ENCODE measurements around the gene KLHL29. TPM values are rescaled to one million over a fixed set of nuclear protein-coding genes. Genes with fewer than 3 reads are reported as not detected.

Gene KLHL29
- total RNA-seq, 1 experiment from 2014 or later: 2.4 TPM

DNA sequence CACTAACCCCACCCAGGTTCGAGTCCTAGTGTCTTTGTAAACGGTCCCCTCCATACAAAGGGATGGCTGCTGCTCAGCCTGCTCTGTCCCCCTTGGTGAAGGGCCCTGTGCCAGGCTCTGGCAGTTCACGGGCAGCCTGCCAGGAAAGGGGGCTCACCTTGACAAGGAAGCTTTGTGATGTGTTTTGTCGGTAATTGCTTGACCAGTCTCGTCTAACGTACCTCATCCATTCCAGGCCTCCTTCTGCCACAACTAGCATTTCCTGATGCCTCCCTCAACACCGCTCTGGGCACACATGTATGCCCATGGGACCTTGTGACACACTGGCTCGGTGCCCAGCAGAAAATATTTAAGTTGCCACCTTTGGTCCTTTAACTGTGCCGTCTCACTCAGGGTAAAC lies 171.9 kb downstream of the KLHL29 start:
- Histone ChIP-seq H3K4me2 (ENCODE audit: insufficient read depth, insufficient read length, low read length) (no peak overlapping the region), H3K27me3 (ENCODE audit: insufficient read depth, low read length) (no peaks in the 10 kb centered on the region), H3K27ac (ENCODE audit: insufficient read length, low read depth, low read length) (no peak overlapping the region), H2AK5ac (ENCODE audit: insufficient read length, low read length) (no peak overlapping the region), H4K5ac (ENCODE audit: insufficient read length, low read depth, low read length) (no peak overlapping the region), H2BK12ac (ENCODE audit: insufficient read length, low read depth, low read length) (no peak overlapping the region), H2BK120ac (ENCODE audit: low read depth, low read length, poor library complexity, severe bottlenecking) (no peak overlapping the region), H3T11ph (ENCODE audit: low read length) (no peak overlapping the region), H3K18ac (ENCODE audit: insufficient read length, low read depth, low read length) (no peak overlapping the region), H2AFZ (ENCODE audit: low read length) (no peak overlapping the region), H3K9ac (ENCODE audit: extremely low read depth, insufficient read length, low read length) (no peak overlapping the region), H3K79me1 (ENCODE audit: insufficient read depth, low read depth, low read length, poor library complexity, severe bottlenecking) (no peaks in the 10 kb centered on the region), H3K79me2 (ENCODE audit: insufficient read depth, low read length) (no peaks in the 10 kb centered on the region), H3K23me2 (ENCODE audit: insufficient read length, low read depth, low read length, poor library complexity, severe bottlenecking) (no peaks in the 10 kb centered on the region), H3K4me1 (ENCODE audit: insufficient read depth, low read length) (no peaks in the 10 kb centered on the region), H4K8ac (replicated peaks; ENCODE audit: insufficient read length, low read depth, low read length) (no peak overlapping the region), H2BK20ac (ENCODE audit: low read depth, low read length, poor library complexity, severe bottlenecking) (no peak overlapping the region), H2BK15ac (ENCODE audit: low read depth, low read length) (no peak overlapping the region), H3K14ac (ENCODE audit: insufficient read depth, low read length) (no peak overlapping the region), H3K56ac (ENCODE audit: insufficient read length, low read depth, low read length) (no peak overlapping the region), H2BK5ac (ENCODE audit: insufficient read length, low read length) (no peak overlapping the region), H4K20me1 (ENCODE audit: control insufficient read depth, insufficient read depth, insufficient read length) (no peaks in the 10 kb centered on the region), H3K9me3 (ENCODE audit: control insufficient read depth, low read depth, low read length) (no peaks in the 10 kb centered on the region), H3K4ac (ENCODE audit: low read depth, low read length) (no peak overlapping the region), H3K23ac (ENCODE audit: insufficient read length, low read depth, low read length) (no peak overlapping the region), H4K91ac (ENCODE audit: insufficient read length, low read depth, low read length) (no peak overlapping the region)
- WGBS (ENCODE audit: extremely low coverage, insufficient read length, low lambda C conversion rate): no CpG with 5 or more reads among the region's 9 CpGs
- H3K27ac Mint-ChIP-seq: no peak overlapping the region; a peak in 1 of 7 replicates
- DNase-seq: no peak
- TF ChIP-seq, protein P1, sequence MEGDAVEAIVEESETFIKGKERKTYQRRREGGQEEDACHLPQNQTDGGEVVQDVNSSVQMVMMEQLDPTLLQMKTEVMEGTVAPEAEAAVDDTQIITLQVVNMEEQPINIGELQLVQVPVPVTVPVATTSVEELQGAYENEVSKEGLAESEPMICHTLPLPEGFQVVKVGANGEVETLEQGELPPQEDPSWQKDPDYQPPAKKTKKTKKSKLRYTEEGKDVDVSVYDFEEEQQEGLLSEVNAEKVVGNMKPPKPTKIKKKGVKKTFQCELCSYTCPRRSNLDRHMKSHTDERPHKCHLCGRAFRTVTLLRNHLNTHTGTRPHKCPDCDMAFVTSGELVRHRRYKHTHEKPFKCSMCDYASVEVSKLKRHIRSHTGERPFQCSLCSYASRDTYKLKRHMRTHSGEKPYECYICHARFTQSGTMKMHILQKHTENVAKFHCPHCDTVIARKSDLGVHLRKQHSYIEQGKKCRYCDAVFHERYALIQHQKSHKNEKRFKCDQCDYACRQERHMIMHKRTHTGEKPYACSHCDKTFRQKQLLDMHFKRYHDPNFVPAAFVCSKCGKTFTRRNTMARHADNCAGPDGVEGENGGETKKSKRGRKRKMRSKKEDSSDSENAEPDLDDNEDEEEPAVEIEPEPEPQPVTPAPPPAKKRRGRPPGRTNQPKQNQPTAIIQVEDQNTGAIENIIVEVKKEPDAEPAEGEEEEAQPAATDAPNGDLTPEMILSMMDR (conservative IDR thresholded peaks at IDR 0.05): no peak
- no peaks in the 10 kb centered on the region for H3K9me3 Mint-ChIP-seq
- H3K36me3 Mint-ChIP-seq (ENCODE audit: insufficient read depth in 1 of 3, low read depth in 3 of 3): no peaks in the 10 kb centered on the region
- no peak overlapping the region for H3K4me3 Mint-ChIP-seq
- peaks cover 0 to 2% of the 10 kb centered on the region in 2 experiments; a peak in 1 of 4 replicates for H3K4me1 Mint-ChIP-seq
- peaks cover 2% of the 10 kb centered on the region for H3K27me3 Mint-ChIP-seq (ENCODE audit: low read depth)
